Activated naive CD8-positive, alpha-beta T cell treated with anti-CD3 and anti-CD28 coated beads for 36 hours (primary cell): ENCODE measurements around the gene ATP6V1G3. TPM values are rescaled to one million over a fixed set of nuclear protein-coding genes. Genes with fewer than 3 reads are reported as not detected.

Source experiments
- DNase-seq: peaks from one replicate; pipeline ENCODE4 v3.0.0; 2021
- H3K27ac Mint-ChIP-seq: one replicate; pipeline ENCODE4 v1.8.0; 2022; ENCODE audit warnings: mild to moderate bottlenecking, moderate library complexity, mixed read lengths
- H3K27me3 Mint-ChIP-seq: one replicate; pipeline ENCODE4 v1.8.0; 2022; ENCODE audit warnings: mild to moderate bottlenecking, mixed read lengths
- H3K36me3 Mint-ChIP-seq: one replicate; pipeline ENCODE4 v1.8.0; 2021; ENCODE audit warnings: mild to moderate bottlenecking, mixed read lengths
- H3K4me1 Mint-ChIP-seq: one replicate; pipeline ENCODE4 v1.8.0; 2021; ENCODE audit warnings: mixed read lengths
- H3K4me3 Mint-ChIP-seq: one replicate; pipeline ENCODE4 v1.8.0; 2022; ENCODE audit warnings: mild to moderate bottlenecking, moderate library complexity, mixed read lengths
- H3K9me3 Mint-ChIP-seq: one replicate; pipeline ENCODE4 v1.8.0; 2022; ENCODE audit warnings: mixed read lengths
- total RNA-seq, 2 experiments: library from RNA; stranded (reverse); gene quantifications; one replicate each; pipeline ENCODE4 v1.2.3, GENCODE V29; 2021

ATP6V1G3 gene
- total RNA-seq, 2 experiments from 2014 or later = not detected

DNA sequence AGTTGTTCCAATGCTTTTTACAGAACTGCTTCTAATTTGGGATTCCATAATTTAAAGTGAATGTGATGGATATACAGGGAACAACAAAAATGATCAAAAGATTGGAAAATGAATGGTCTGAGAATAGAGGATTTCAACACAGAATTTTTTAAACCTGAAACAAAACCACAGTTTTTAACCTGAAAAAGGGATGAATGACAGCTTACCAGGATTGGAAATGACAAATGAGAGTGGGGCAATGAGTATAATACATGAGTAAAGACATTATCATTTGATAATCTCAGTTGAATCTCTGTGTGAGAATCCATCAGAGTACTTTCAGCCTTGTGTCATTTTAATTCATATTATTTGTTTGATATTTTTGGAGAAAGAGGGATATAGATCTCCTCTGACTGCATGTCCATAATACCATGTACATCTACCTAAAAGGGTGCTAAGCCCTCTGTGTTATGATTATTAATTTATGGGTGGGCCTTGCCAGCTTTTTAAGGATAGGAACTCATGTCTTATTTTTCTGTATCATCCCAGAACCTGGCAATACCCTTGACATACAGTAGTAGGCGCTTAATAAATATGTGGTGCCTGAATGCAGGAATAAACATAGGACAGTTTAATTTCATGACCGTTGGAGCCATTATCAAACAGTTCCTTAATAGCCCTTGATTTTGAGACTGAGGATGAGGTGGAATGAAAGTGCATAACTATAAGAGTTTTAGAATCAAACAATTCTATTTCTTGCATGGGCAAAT, 12.4 kb upstream of the ATP6V1G3 start:
- Mint-ChIP-seq H3K9me3 (peaks cover 1% of the 10 kb centered on the region), H3K27ac (no peak overlapping the region)

DNA sequence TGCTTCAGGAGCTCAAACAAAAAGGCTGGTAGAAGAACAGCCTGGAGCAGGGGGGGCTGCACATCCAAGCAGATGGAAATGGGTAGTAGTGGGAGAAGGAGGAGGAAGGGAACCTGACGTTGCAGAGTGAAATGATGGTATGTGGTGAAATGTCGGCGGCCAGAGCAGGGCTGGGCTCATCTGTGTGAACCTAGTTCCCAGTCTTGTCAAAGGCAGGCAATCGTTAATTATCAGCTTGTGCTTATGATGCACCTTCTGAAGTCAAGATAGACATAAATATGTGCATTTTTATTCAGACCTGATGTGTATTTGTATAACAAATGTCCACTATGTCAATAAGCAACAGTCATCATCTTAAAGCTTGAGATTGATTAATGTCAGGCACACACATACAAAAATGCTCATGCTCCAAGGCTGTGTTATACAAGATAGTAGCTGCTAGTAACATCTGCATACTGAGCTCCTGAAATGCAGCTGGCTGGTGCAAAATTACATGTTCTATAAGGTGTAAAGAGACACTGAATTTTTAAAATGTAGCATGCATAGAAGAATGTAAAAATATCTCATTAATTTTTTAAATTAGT, 10.6 kb upstream of the ATP6V1G3 start:
- Mint-ChIP-seq H3K4me1 (peaks cover 50% of the 10 kb centered on the region), H3K9me3 (peaks cover 8% of the 10 kb centered on the region), H3K27ac (no peak overlapping the region), H3K4me3 (no peak overlapping the region), H3K27me3 (no peaks in the 10 kb centered on the region), H3K36me3 (peaks cover 13% of the 10 kb centered on the region)
- DNase-seq = no peak

More for the DNA sequence above, 12.4 kb upstream of the ATP6V1G3 start:
- H3K4me3 Mint-ChIP-seq = no peak overlapping the region
- no peak for DNase-seq
- no peaks in the 10 kb centered on the region for H3K27me3 Mint-ChIP-seq
- peaks cover 67% of the 10 kb centered on the region for H3K4me1 Mint-ChIP-seq
- H3K36me3 Mint-ChIP-seq = peaks cover 5% of the 10 kb centered on the region

DNA sequence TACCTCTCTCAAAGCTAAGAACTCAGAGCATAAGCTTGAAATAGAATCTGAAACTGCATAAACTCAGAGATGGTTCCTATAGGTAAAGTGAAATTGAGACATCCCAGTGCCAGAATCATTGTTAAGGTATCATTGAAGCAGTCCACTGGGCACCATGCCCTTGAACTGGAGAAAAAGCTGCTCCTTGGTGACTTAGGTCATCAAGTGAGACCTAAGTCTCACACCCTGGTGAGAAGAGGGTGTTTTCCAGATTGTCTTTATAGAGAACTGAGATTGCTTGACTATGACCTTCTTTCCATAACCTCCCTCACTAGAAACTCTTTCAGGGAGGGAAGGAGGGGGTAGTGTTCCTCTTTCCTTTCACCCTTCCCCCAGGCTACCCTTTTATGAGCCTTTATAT, 9.4 kb upstream of the ATP6V1G3 start:
- H3K4me1 Mint-ChIP-seq = peaks cover 43% of the 10 kb centered on the region
- H3K36me3 Mint-ChIP-seq = peaks cover 13% of the 10 kb centered on the region
- peaks cover 17% of the 10 kb centered on the region for H3K9me3 Mint-ChIP-seq
- no peak overlapping the region for H3K4me3 Mint-ChIP-seq
- H3K27me3 Mint-ChIP-seq = no peaks in the 10 kb centered on the region
- H3K27ac Mint-ChIP-seq = peak overlapping the region; percentile 61
- no peak for DNase-seq

DNA sequence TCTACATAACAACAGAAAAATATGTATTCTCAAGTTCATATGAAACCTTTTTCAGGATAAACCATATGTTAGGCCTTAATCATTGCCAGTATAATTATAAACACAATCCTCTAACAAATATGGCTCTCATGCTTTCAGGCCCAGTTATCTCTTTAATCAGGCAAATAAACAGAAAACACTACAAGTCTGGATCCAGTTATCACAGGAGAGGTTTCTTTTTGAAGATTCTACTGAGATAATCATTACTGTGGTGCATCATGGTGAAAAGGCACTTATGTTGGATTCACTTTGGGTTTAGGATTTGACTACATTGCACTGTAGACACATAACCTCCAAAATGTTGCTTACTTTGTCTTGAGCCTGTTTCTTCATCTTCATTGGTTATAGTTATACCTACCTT, 8.4 kb upstream of the ATP6V1G3 start:
- DNase-seq = no peak
- Mint-ChIP-seq H3K4me3 (no peak overlapping the region), H3K27ac (no peak overlapping the region), H3K4me1 (peaks cover 37% of the 10 kb centered on the region), H3K9me3 (peaks cover 17% of the 10 kb centered on the region), H3K27me3 (no peaks in the 10 kb centered on the region), H3K36me3 (peaks cover 13% of the 10 kb centered on the region)

DNA sequence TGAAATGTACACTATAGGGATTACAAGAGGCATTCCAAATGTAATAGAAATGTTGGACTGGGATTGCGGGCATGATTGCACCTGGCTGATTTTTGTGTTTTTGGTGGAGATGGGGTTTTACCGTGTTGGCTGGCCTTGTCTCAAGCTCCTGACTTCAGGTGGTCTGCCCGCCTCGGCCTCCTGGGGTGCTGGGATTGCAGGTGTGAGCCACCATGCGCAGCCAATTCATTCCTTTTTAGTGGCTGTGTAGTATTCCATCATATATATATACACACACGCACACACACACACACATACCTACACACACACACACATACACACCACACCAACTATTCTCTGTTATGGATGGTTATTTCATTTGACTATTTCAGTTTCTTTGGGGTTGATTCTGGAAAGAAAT, 4.7 kb upstream of the ATP6V1G3 start:
- DNase-seq = no peak
- no peak overlapping the region for H3K27ac Mint-ChIP-seq
- no peak overlapping the region for H3K4me3 Mint-ChIP-seq
- peaks cover 15% of the 10 kb centered on the region for H3K36me3 Mint-ChIP-seq
- peaks cover 43% of the 10 kb centered on the region for H3K4me1 Mint-ChIP-seq
- H3K9me3 Mint-ChIP-seq = peaks cover 17% of the 10 kb centered on the region
- no peaks in the 10 kb centered on the region for H3K27me3 Mint-ChIP-seq

DNA sequence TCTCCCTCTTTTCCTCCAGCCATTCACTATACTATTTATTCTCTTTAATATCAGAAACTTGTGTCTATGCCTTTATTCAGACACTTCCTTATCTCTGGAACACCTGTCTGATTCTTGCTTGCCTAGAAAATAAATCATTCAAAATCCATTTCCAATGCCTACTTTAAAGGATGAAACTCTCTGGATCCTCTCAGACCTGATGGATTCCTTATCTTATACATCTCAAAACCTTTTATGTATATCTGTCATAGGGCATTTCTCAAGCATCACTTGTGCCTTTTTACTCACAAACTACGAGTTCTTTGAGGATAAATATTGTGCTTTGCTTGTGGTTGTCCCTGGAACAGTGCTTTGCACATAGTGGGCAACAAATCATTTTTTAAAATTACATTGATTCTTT, 3.8 kb upstream of the ATP6V1G3 start:
- Mint-ChIP-seq H3K27ac (no peak overlapping the region), H3K4me3 (no peak overlapping the region), H3K4me1 (peaks cover 41% of the 10 kb centered on the region), H3K9me3 (peaks cover 17% of the 10 kb centered on the region), H3K36me3 (peaks cover 15% of the 10 kb centered on the region), H3K27me3 (no peaks in the 10 kb centered on the region)
- DNase-seq = no peak

DNA sequence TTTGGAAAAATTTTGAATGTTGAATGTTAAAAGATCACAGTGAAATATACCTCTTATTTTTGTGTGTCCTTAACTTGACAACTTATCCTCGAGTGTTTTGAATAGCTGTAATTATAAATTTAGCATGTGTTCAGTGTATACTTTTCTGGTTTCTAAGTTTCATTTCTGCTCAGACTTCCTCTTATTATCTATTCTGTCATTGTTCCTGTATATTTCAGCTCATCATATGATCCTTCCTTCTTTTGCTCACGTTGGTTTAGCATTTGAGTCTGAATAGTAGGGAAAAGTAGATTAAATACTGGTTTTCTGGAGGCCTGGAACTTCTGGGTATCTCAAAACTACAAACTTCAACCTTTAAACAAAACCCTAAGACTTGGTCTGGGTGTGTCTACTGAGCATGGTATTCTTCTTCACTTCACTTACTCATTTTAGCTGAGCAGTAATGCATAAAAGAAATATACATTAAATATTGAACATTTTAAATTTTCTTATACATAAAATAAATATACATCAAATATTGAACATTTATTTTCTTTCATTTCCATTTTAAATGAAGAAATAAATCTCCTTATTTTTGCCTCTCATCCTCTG, 3.3 kb upstream of the ATP6V1G3 start:
- peak overlapping the region; percentile 70 for H3K27ac Mint-ChIP-seq
- no peaks in the 10 kb centered on the region for H3K27me3 Mint-ChIP-seq
- no peak for DNase-seq
- peaks cover 17% of the 10 kb centered on the region for H3K9me3 Mint-ChIP-seq
- H3K4me3 Mint-ChIP-seq = peak overlapping the region; percentile 15
- peaks cover 43% of the 10 kb centered on the region for H3K4me1 Mint-ChIP-seq
- peaks cover 15% of the 10 kb centered on the region for H3K36me3 Mint-ChIP-seq

DNA sequence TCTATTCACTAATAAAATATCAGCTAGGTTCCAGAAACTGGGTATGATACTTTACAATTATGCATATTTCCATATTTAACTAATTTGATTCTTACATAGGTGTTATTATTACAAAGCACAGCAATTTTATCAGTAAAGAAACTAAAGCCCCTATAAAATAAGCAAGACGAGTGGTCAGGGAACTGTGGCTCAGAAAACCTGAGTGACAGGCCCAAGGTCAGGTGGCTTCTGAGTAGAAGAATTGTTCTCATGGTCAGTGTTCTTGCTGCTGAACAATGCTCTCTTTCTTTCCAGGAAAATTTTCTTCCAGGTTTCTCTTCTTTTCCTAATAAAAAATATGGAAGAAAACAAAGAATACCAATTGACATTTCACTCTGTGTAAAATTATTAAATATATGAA, 2.2 kb upstream of the ATP6V1G3 start:
- Mint-ChIP-seq H3K4me3 (no peak overlapping the region), H3K36me3 (peaks cover 14% of the 10 kb centered on the region), H3K27ac (no peak overlapping the region), H3K27me3 (no peaks in the 10 kb centered on the region), H3K9me3 (peaks cover 17% of the 10 kb centered on the region), H3K4me1 (peaks cover 51% of the 10 kb centered on the region)
- DNase-seq = no peak

DNA sequence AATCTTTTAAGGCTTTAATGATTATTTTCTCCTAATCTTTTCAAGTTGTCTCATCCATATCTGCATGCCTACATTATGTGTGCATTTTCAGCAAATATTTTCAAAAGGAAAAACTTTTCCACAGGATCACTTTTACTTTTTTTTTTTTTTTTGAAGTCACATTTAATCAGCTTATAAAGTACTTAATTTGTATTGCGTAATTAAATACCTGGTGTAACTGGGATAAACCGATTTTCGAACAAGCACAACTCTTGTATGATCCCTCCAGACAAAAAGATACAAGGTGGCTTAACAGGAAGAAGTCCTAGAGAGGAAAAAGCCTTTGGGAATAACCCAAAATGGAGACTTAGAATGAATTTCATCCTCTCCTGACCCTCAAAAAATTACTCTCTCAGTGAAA, 1.3 kb upstream of the ATP6V1G3 start:
- no peak for DNase-seq
- no peaks in the 10 kb centered on the region for H3K27me3 Mint-ChIP-seq
- no peak overlapping the region for H3K27ac Mint-ChIP-seq
- peaks cover 9% of the 10 kb centered on the region for H3K36me3 Mint-ChIP-seq
- H3K4me3 Mint-ChIP-seq = no peak overlapping the region
- H3K9me3 Mint-ChIP-seq = peaks cover 13% of the 10 kb centered on the region
- H3K4me1 Mint-ChIP-seq = peaks cover 58% of the 10 kb centered on the region

DNA sequence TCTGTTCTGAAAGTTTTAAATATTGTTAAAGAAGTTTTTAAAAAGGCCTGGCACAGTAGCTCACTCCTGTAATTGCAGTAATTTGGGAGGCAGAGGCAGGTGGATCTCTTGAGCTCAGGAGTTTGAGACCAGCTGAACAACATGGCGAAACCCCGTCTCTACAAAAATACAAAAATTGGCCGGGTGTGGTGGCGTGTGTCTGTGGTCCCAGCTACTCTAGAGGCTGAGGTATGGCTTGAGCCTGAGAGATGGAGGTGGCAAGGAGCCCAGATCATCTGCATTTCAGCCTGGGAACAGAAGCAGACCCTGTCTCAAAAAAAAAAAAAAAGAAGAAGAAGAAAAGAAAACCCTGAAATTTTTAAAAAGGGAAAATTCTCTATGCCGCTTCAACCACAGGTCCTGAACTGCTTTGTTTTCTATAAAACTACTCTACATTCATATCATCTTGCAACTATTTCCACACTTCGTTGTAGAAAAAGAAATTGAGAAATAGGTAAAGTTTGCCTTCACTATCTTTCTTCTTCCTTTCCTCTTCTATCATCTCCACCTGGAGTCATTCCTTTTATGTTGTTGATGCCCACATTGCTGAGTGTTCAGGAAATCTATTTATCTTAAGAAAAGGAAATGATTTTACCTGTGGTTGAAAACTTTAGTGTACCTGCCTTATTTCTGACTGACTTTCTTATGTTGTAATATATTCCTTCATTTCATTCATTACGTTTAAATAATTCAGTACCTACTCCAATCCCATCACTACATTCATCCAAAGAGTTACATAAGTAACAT, 1.7 kb downstream of the ATP6V1G3 start:
- H3K4me3 Mint-ChIP-seq = peak overlapping the region; percentile 69
- H3K9me3 Mint-ChIP-seq = peaks cover under 1% of the 10 kb centered on the region
- H3K27me3 Mint-ChIP-seq = no peaks in the 10 kb centered on the region
- H3K27ac Mint-ChIP-seq = peak overlapping the region; percentile 90
- peaks cover 74% of the 10 kb centered on the region for H3K4me1 Mint-ChIP-seq
- peaks cover 4% of the 10 kb centered on the region for H3K36me3 Mint-ChIP-seq
- DNase-seq = no peak

DNA sequence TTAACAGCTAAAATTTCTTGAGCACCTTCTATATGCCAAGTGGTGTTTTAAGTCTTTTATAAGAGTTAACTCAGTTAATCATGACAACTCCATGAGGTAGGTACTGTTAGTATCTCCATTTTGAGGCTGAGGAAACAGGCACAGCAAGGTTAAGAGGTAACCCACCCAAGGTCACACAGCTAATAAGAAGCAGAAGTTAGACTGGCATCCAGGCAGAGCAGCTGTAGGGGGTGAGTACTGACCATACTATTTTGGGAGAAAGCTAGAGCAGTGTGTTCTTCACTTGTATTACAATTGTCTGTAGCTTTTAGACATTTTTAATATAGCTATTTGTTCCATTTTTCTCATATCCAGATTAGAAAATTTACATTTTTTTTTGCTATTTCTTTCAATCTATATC, 4.8 kb downstream of the ATP6V1G3 start:
- Mint-ChIP-seq H3K4me3 (no peak overlapping the region), H3K27me3 (no peaks in the 10 kb centered on the region), H3K9me3 (peaks cover 9% of the 10 kb centered on the region), H3K27ac (no peak overlapping the region), H3K4me1 (peaks cover 72% of the 10 kb centered on the region), H3K36me3 (peaks cover 18% of the 10 kb centered on the region)
- DNase-seq = no peak

DNA sequence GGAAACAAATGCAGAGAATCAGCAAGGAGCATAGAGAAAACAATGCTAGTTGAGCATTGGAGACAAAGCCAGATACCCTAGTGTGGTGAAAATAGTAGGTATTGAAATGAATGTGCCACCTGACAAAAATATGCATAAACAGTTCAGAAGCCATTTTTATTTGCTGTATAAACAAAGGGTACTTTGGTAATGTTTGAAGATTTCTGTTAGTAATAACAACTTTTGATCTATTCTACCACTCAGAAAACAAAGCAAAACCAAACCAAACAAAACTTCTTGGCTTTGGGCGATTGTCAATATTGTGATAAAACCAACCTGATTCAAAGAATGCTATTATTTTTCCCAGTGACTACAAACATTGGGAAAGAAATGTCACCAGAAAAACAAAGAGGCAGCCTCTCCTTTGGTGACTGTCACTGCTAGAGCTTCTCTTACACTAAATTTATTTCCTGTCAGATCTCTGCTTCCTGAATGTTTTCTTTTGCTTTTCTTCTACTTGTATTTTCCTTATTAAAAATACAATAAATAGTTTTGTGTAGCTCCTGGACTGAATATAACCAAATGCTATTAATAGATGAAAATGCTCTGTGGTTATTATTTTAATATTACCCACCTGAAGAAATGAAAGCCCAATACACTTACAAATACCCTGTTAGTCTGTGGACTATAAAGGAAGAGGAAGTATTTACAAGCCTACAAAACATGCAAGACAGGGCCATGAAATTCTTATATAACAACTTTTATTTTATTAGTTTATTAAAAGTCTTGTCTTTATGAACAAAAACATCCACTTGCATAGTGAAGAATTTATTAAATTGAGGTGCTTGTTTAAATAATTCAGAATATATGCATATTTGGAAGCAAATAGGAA, 5.7 kb downstream of the ATP6V1G3 start:
- Mint-ChIP-seq H3K9me3 (peaks cover 9% of the 10 kb centered on the region), H3K4me3 (peak overlapping the region; percentile 51), H3K27ac (peak overlapping the region; percentile 83), H3K27me3 (no peaks in the 10 kb centered on the region), H3K36me3 (peaks cover 18% of the 10 kb centered on the region), H3K4me1 (peaks cover 72% of the 10 kb centered on the region)
- DNase-seq = no peak

DNA sequence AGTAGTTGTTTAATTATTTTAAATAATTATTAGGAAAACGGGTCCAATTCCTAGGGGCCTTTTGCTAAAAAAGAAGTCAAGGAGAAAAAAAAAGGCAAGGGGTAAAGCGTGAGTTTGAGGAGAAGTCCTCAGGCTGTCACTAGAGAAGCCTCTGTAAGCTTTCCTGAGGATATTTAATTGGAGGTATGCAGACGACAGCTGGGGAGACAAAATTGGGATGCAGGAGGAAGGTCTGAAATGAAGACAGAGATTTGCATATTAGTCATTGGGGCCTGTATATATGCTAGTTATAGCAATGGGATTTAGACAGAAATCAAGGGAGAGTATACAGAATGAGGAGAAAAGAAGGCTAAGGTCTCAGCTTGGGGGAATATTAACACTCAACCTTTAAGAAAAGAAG, 8.6 kb downstream of the ATP6V1G3 start:
- Mint-ChIP-seq H3K27me3 (no peaks in the 10 kb centered on the region), H3K36me3 (peaks cover 19% of the 10 kb centered on the region), H3K4me3 (no peak overlapping the region), H3K4me1 (peaks cover 66% of the 10 kb centered on the region), H3K27ac (no peak overlapping the region), H3K9me3 (peaks cover 9% of the 10 kb centered on the region)
- no peak for DNase-seq

DNA sequence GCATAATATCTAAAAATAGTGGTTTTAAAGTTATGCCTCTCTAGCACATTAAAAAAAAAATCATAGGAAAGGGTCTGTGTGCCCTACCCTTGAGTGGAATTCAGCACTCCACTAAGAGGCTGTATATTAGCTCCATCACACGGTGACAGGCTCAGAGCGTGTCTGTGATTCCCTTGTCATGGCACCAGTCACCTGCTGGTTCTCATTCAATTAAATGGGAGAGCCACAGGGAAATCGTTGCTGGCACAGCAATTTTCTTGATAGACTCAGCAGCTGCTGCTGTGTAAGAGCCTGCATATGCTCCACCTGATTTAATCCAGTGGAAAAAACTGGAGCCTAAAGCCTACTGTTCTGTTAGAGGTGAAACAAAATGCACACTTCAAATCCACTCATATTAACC, 9.5 kb downstream of the ATP6V1G3 start:
- no peak overlapping the region for H3K4me3 Mint-ChIP-seq
- no peak overlapping the region for H3K27ac Mint-ChIP-seq
- no peaks in the 10 kb centered on the region for H3K27me3 Mint-ChIP-seq
- peaks cover 67% of the 10 kb centered on the region for H3K4me1 Mint-ChIP-seq
- H3K9me3 Mint-ChIP-seq = peaks cover 9% of the 10 kb centered on the region
- DNase-seq = no peak
- peaks cover 22% of the 10 kb centered on the region for H3K36me3 Mint-ChIP-seq
